ENCODE data around the gene GPR141. TPM values are rescaled to one million over a fixed set of nuclear protein-coding genes. Genes with fewer than 3 reads are reported as not detected.

Gene GPR141
- total RNA-seq, 1 experiment from 2014 or later: not detected

DNA sequence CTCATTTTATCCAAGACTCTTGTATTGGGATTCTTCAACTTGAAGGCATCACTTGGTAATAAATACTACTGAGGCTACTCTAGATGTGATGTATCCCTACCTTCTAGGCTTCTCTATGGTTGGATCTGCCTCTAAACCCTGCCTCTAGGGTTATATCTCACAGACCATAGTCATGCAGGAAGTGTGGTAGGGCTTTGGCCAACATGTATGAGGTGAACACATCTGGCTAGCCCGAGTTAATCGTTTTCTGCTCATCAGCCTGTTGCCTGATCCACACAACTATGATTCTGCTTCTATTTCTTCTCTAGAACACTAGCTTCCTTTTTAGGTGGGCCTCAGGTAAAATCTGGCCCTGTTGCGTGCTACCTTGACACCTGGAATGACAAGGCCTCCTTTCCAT, 86.2 kb downstream of the GPR141 start:
- ATAC-seq: no peak
- intact Hi-C loops (cut with micrococcal nuclease): no loop called here
- BruUV-seq (replicated peaks): no TSS peak
- H3K4me2 ChIP-seq (ENCODE audit: low read length): no peak overlapping the region
- no peak overlapping the region for H3K9ac ChIP-seq (ENCODE audit: low read length)
- H4K20me1 ChIP-seq (ENCODE audit: insufficient read depth): no peaks in the 10 kb centered on the region
- RAD21 ChIA-PET (ENCODE audit: low non-redundant PET in 1 of 2, low total read pairs in 2 of 2, uncharacterized antibody in 2 of 2, unreplicated experiment in 2 of 2): no interaction called here
- TF ChIP-seq ELF1 (IDR thresholded peaks at IDR 0.05; ENCODE audit: borderline replicate concordance, low read depth) (no peak), SP1 (IDR thresholded peaks at IDR 0.05; ENCODE audit: low read depth) (no peak), POLR2AphosphoS5 (IDR thresholded peaks at IDR 0.05; ENCODE audit: low read depth, low read length) (no peak), YY1 (IDR thresholded peaks at IDR 0.05; ENCODE audit: extremely low read depth, insufficient replicate concordance, low read depth, low read length) (no peak), EZH2 (IDR thresholded peaks at IDR 0.05) (no peak), REST (IDR thresholded peaks at IDR 0.05; ENCODE audit: low read depth) (no peak), MAX (IDR thresholded peaks at IDR 0.05) (no peak), EGR1 (IDR thresholded peaks at IDR 0.05; ENCODE audit: low read depth) (no peak), EZH2phosphoT487 (IDR thresholded peaks at IDR 0.05; ENCODE audit: borderline replicate concordance) (no peak), SIN3A (IDR thresholded peaks at IDR 0.05; ENCODE audit: low read depth) (no peak), TCF7L2 (IDR thresholded peaks at IDR 0.05; ENCODE audit: borderline replicate concordance, extremely low read depth, insufficient read depth, insufficient read length) (no peak), RAD21 (IDR thresholded peaks at IDR 0.05; ENCODE audit: low read depth) (no peak), CEBPB (IDR thresholded peaks at IDR 0.05; ENCODE audit: low read depth) (no peak), CBX3 (IDR thresholded peaks at IDR 0.05; ENCODE audit: low read depth) (no peak), FOSL1 (IDR thresholded peaks at IDR 0.05; ENCODE audit: low read depth) (no peak), ZNF274 (IDR thresholded peaks at IDR 0.05; ENCODE audit: low read depth, low read length) (no peak)
- TF ChIP-seq, protein P1, sequence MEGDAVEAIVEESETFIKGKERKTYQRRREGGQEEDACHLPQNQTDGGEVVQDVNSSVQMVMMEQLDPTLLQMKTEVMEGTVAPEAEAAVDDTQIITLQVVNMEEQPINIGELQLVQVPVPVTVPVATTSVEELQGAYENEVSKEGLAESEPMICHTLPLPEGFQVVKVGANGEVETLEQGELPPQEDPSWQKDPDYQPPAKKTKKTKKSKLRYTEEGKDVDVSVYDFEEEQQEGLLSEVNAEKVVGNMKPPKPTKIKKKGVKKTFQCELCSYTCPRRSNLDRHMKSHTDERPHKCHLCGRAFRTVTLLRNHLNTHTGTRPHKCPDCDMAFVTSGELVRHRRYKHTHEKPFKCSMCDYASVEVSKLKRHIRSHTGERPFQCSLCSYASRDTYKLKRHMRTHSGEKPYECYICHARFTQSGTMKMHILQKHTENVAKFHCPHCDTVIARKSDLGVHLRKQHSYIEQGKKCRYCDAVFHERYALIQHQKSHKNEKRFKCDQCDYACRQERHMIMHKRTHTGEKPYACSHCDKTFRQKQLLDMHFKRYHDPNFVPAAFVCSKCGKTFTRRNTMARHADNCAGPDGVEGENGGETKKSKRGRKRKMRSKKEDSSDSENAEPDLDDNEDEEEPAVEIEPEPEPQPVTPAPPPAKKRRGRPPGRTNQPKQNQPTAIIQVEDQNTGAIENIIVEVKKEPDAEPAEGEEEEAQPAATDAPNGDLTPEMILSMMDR (IDR thresholded peaks at IDR 0.05 in 2 of 3, conservative IDR thresholded peaks at IDR 0.05 in 1 of 3; ENCODE audit: borderline replicate concordance in 1 of 3, insufficient read depth in 1 of 3, low read depth in 2 of 3, low read length in 2 of 3): no peak
- TF ChIP-seq, protein P2, sequence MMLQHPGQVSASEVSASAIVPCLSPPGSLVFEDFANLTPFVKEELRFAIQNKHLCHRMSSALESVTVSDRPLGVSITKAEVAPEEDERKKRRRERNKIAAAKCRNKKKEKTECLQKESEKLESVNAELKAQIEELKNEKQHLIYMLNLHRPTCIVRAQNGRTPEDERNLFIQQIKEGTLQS (IDR thresholded peaks at IDR 0.05): no peak
- TF ChIP-seq, protein P3, sequence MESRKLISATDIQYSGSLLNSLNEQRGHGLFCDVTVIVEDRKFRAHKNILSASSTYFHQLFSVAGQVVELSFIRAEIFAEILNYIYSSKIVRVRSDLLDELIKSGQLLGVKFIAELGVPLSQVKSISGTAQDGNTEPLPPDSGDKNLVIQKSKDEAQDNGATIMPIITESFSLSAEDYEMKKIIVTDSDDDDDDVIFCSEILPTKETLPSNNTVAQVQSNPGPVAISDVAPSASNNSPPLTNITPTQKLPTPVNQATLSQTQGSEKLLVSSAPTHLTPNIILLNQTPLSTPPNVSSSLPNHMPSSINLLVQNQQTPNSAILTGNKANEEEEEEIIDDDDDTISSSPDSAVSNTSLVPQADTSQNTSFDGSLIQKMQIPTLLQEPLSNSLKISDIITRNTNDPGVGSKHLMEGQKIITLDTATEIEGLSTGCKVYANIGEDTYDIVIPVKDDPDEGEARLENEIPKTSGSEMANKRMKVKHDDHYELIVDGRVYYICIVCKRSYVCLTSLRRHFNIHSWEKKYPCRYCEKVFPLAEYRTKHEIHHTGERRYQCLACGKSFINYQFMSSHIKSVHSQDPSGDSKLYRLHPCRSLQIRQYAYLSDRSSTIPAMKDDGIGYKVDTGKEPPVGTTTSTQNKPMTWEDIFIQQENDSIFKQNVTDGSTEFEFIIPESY (IDR thresholded peaks at IDR 0.05; ENCODE audit: extremely low read depth, insufficient replicate concordance, low read length): no peak
- CTCF ChIA-PET: no interaction called here
- H3K79me2 ChIP-seq (ENCODE audit: insufficient read depth, low read length): no peaks in the 10 kb centered on the region
- H3K36me3 ChIP-seq (ENCODE audit: control insufficient read depth in 1 of 2, insufficient read depth in 2 of 2, low read length in 2 of 2): no peaks in the 10 kb centered on the region
- H2AFZ ChIP-seq (ENCODE audit: low read depth, low read length, poor library complexity, severe bottlenecking): no peak overlapping the region
- H3K4me3 ChIP-seq (replicated peaks in 1 of 2; ENCODE audit: low read depth in 1 of 2, low read length in 2 of 2): no peak overlapping the region
- POLR2A ChIA-PET: no interaction called here
- DNase-seq (ENCODE audit: low read depth, low spot score): no peak
- H3K9me2 ChIP-seq (ENCODE audit: insufficient read depth): no peaks in the 10 kb centered on the region
- H3K27me3 ChIP-seq (ENCODE audit: insufficient read depth, low read length): no peaks in the 10 kb centered on the region
- H3K4me1 ChIP-seq (ENCODE audit: control insufficient read depth in 1 of 2, insufficient read depth in 2 of 2, low read length in 2 of 2): no peaks in the 10 kb centered on the region
- no peaks in the 10 kb centered on the region for H3K9me3 ChIP-seq (ENCODE audit: control insufficient read depth in 1 of 2, insufficient read depth in 1 of 2, low read depth in 1 of 2, low read length in 2 of 2)
- H3K27ac ChIP-seq (ENCODE audit: low read depth, low read length): no peak overlapping the region
